ENCODE data around the gene KRT36. TPM values are rescaled to one million over a fixed set of nuclear protein-coding genes. Genes with fewer than 3 reads are reported as not detected.

Gene KRT36
- total RNA-seq, 4 donors from 2014 or later = not detected

- TF ChIP-seq, protein P1, sequence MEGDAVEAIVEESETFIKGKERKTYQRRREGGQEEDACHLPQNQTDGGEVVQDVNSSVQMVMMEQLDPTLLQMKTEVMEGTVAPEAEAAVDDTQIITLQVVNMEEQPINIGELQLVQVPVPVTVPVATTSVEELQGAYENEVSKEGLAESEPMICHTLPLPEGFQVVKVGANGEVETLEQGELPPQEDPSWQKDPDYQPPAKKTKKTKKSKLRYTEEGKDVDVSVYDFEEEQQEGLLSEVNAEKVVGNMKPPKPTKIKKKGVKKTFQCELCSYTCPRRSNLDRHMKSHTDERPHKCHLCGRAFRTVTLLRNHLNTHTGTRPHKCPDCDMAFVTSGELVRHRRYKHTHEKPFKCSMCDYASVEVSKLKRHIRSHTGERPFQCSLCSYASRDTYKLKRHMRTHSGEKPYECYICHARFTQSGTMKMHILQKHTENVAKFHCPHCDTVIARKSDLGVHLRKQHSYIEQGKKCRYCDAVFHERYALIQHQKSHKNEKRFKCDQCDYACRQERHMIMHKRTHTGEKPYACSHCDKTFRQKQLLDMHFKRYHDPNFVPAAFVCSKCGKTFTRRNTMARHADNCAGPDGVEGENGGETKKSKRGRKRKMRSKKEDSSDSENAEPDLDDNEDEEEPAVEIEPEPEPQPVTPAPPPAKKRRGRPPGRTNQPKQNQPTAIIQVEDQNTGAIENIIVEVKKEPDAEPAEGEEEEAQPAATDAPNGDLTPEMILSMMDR (IDR thresholded peaks at IDR 0.05; ENCODE audit: low read depth) = no peak
Measured at GRCh38 chr17:41534899-41535546, 45.3 kb upstream of the KRT36 start.

- TF ChIP-seq, protein P1 (IDR thresholded peaks at IDR 0.05; ENCODE audit: low read depth) = no peak
Measured at GRCh38 chr17:41533613-41534012, 43.9 kb upstream of the KRT36 start.

DNA sequence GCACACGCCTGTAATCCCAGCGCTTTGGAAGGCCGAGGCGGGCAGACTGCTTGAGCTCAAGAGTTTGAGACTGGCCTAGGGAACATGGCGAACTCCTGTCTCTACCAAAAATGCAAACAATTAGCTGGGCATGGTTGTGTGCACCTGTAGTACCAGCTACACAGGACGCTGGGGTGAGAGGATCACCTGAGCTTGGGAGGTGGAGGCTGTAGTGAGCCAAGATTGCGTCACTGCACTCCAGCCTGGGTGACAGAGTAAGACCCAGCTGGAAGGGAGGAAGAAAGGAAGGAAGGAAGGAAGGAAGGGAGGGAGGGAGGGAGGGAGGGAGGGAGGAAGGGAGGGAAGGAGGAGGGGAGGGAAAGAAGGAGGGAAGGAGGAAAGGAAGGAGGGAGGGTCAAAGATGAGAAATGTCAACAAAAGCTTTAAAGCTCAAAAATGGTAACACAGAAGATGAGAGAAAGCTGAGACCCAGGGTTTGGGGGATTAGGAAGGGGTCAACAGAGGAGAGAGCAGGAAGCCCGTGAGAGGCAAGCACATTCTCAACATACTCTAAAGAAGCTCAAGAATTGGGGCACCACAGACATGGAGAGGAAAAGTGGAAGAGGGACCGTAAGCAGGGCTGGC is 43.3 kb upstream of the KRT36 start:
- TF ChIP-seq, protein P1 (IDR thresholded peaks at IDR 0.05; ENCODE audit: low read depth) = no peak

DNA sequence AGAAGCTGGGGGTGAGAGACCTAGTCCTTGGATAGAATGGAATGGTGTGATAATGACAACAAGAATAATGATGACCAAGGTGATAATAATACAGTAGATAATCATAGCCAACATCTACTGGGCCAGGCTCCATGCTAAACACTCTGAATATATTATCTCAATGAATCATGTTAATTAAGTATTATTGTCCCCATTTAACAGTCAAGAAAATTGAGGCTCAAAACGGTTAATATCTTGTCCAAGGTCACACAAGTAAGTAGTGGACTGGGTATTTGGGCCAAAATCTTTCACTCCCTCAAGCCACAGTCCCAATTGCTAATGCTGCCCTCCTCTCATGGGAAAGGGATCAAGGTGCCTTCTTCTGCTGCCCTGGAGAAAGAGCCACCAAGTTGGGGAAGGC is 42.3 kb upstream of the KRT36 start:
- TF ChIP-seq, protein P1 (IDR thresholded peaks at IDR 0.05; ENCODE audit: low read depth) = no peak

GRCh38 chr17:41530062-41531048 is 40.6 kb upstream of the KRT36 start:
- TF ChIP-seq, protein P1 (IDR thresholded peaks at IDR 0.05; ENCODE audit: low read depth) = no peak

GRCh38 chr17:41529491-41529915 is 39.8 kb upstream of the KRT36 start:
- TF ChIP-seq, protein P1 (IDR thresholded peaks at IDR 0.05; ENCODE audit: low read depth) = no peak

DNA sequence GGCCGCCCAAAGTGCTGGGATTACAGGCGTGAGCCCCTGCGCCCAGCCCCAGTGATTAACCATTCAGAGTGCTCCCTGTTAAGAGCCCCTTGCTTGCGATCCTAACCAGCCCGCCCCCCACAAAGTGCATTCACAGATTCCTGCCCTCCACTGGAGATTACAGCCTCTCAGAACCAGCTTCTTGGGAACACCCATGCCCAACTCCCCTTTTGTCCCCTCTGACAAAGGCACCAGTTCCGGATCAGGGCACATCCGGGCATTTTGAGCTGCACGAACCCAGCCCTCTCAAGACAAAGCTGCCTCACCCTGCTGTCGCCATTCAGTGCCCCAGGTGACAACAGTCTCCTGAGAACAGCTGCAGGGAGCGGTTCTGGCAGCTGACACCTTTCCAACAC is 39.2 kb upstream of the KRT36 start:
- TF ChIP-seq, protein P1 (IDR thresholded peaks at IDR 0.05; ENCODE audit: low read depth) = no peak
